Activated CD4-positive, alpha-beta memory T cell treated with anti-CD3 and anti-CD28 coated beads, Interleukin-2, amount 10 ng/mL, durations not matched to agents 7 days and 5 days (primary cell): ENCODE data around the gene NTN5. TPM values are rescaled to one million over a fixed set of nuclear protein-coding genes. Genes with fewer than 3 reads are reported as not detected.
A peak's percentile ranks its signal among the peaks of the same experiment; 100 is the strongest.
"Not testable (repeated sequence)": the region's sequence is repeated elsewhere in the genome, so short reads cannot be mapped to it uniquely, and the experiment has no call there.

Source experiments
- CTCF ChIA-PET: fragments of 350-600 bp; sonication (Branson Sonifier 250); formaldehyde crosslinking; loops from one replicate; lab custom pipeline; 2021; ENCODE audit warnings: antibody characterized with exemption, inconsistent platforms; lab: Charles Lee
- POLR2A ChIA-PET: fragments of 350-600 bp; sonication (Branson Sonifier 250); formaldehyde crosslinking; loops from one replicate; lab custom pipeline; 2021; ENCODE audit warnings: antibody characterized with exemption; lab: Charles Lee
- DNase-seq: peaks from one replicate; pipeline ENCODE4 v3.0.0-alpha.2; 2020
- H3K27ac Mint-ChIP-seq: one replicate; pipeline ENCODE4 v1.8.0; 2021; ENCODE audit warnings: mild to moderate bottlenecking, mixed read lengths
- H3K27me3 Mint-ChIP-seq: one replicate; pipeline ENCODE4 v1.8.0; 2021; ENCODE audit warnings: mixed read lengths
- H3K36me3 Mint-ChIP-seq: one replicate; pipeline ENCODE4 v1.8.0; 2021; ENCODE audit warnings: low read depth, mixed read lengths
- H3K4me1 Mint-ChIP-seq: one replicate; pipeline ENCODE4 v1.8.0; 2021; ENCODE audit warnings: mixed read lengths
- H3K4me3 Mint-ChIP-seq: one replicate; pipeline ENCODE4 v1.8.0; 2021; ENCODE audit warnings: mild to moderate bottlenecking, mixed read lengths
- H3K9me3 Mint-ChIP-seq: one replicate; pipeline ENCODE4 v1.8.0; 2021; ENCODE audit warnings: mixed read lengths
- total RNA-seq, 2 experiments: library from RNA; stranded (reverse); gene quantifications; one replicate each; pipeline ENCODE4 v1.2.3, GENCODE V29; 2021

Gene NTN5
- total RNA-seq, 2 experiments from 2014 or later: 0.68 to 1.1 TPM

DNA sequence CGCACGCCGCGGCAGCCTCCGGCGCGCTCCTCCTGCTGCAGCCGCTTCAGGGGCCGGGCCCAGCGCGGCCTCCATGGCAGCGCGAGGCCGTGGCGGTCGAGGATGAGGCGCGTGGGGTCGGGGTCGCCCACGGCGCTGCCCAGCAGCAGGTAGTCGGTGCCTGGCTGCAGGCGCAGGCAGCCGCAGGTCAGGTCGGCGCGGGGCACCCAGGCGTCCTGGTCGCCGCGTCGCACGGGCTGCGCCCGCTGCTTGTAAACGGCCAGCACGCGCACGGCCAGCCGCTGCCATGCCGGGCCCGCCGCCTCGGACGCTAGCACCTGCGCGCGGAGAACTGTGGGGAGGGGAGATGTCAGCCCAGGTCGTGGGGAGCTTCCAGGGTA is 11.1 kb downstream of the NTN5 start:
- H3K27ac Mint-ChIP-seq: no peak overlapping the region
- H3K36me3 Mint-ChIP-seq: no peaks in the 10 kb centered on the region
- POLR2A ChIA-PET: no interaction called here
- peaks cover 8% of the 10 kb centered on the region for H3K27me3 Mint-ChIP-seq
- H3K9me3 Mint-ChIP-seq: no peaks in the 10 kb centered on the region
- DNase-seq: no peak
- peaks cover 17% of the 10 kb centered on the region for H3K4me1 Mint-ChIP-seq
- H3K4me3 Mint-ChIP-seq: no peak overlapping the region
- CTCF ChIA-PET: no interaction called here

DNA sequence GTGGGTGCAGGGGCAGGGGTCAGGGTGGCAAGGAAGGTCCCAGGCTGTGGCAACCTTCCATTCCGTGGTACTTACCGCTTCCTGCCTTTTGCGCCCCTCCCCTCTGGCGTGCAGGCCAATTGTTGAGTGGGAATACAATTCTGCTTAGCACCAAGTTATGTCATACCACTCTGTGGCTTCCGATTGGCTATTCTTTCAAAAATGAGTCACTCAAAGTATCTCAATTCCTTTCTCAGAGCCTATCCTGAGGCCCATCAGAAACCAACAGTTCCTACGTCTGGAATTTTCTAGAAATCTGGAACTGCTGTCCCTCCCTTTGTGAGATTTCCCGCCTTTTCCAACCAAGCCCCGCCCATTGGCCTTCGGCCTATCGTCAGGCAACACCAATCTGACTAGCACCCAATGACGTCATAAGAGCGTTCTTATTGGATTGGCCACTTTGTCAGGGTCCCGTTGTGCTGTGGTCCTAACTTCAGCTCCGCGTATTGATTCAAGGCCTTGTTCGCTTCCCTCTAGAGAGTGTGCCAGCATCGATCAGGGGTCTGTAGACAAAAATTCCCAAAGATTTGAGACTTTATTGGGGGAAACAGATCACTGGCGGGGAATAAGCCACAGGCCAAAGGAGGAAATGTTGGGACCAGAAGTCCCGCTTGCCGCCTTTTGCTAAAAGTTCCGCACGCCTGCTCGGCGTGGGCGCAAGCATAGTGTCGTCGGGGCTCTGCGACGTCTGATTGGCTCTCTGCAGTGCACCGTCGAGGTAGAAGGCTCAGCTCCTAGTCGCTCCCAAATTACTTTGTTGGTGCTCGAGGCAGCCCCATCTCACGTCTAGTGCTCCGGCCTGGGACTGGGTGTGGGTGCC is 11.7 kb downstream of the NTN5 start:
- ChIA-PET POLR2A (no interaction called here), CTCF (interaction anchor here (0.7 kb wide), 1 partner anchor 14 kb away, joined by 3 read pairs; no protein-coding TSS in a partner anchor)
- Mint-ChIP-seq H3K9me3 (no peaks in the 10 kb centered on the region), H3K4me3 (peak overlapping the region; percentile 38), H3K4me1 (peaks cover 17% of the 10 kb centered on the region), H3K27me3 (peaks cover 10% of the 10 kb centered on the region), H3K36me3 (no peaks in the 10 kb centered on the region), H3K27ac (peak overlapping the region; percentile 83)
- peak; percentile 85 for DNase-seq

DNA sequence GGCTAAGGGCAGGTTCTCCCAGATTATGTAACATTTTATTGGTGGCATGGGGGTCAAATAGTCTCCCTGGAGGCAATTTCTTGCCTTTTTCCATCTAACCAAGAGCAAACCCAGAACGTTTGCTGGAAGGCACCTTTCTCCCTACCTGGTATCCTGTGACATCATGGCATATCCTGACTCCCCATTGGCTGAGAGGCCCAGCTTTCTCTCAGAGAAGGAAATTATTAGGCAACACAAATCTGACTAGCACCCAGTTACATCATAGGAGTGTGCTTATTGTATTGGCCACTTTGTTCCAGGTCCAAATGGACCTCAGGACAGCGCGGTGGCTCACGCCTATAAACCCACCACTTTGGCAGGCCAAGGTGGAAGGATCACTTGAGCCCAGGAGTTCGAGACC is 13.0 kb downstream of the NTN5 start:
- ChIA-PET CTCF (no interaction called here), POLR2A (no interaction called here)
- Mint-ChIP-seq H3K36me3 (no peaks in the 10 kb centered on the region), H3K9me3 (no peaks in the 10 kb centered on the region), H3K27me3 (peaks cover 10% of the 10 kb centered on the region), H3K4me1 (peaks cover 17% of the 10 kb centered on the region), H3K27ac (no peak overlapping the region), H3K4me3 (no peak overlapping the region)
- DNase-seq: no peak

DNA sequence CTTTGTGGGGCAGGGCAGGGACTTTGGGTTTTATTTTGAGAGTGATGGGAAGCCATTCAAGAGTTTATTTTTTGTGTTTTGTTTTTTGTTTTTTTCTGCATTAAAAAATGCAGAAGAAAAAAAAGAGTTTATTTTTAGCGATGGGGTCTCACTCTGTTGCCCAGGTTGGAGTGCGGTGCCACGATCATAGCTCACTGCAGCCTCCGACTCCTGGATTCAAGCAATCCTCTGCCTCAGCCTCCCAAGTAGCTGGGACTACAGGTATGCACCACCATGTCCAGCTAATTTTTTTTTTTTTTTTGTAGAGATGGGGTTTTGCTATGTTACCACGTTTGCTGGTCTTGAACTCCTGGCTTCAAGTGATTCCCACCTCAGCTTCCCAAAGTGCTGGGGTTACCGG is 14.3 kb downstream of the NTN5 start:
- ChIA-PET POLR2A (no interaction called here), CTCF (interaction anchor here (1.1 to 2.5 kb wide), 3 partner anchors 13 to 184 kb away, joined by 3 to 8 read pairs (median 5); partner anchors contain the start of gene CA11)
- no peak overlapping the region for H3K4me3 Mint-ChIP-seq
- no peaks in the 10 kb centered on the region for H3K9me3 Mint-ChIP-seq
- H3K4me1 Mint-ChIP-seq: peaks cover 20% of the 10 kb centered on the region
- H3K36me3 Mint-ChIP-seq: no peaks in the 10 kb centered on the region
- peaks cover 10% of the 10 kb centered on the region for H3K27me3 Mint-ChIP-seq
- DNase-seq: no peak
- no peak overlapping the region for H3K27ac Mint-ChIP-seq

DNA sequence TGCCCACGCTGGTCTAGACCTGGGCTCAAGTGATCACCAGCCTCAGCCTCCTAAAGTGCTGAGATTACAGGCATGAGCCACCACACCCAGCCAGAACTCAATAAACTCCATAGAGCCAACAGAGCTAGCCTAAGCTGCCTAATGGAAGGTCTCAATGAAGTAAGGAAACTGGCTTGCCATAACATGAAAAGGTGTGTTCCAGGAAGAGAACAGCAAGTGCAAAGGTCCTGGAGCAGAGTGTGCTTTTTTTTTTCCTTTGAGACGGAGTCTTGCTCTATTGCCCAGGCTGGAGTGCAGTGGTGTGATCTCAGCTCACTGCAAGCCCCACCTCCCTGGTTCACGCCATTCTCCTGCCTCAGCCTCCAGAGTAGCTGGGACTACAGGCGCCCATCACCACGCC is 15.0 kb downstream of the NTN5 start:
- H3K4me3 Mint-ChIP-seq, H3K9me3 Mint-ChIP-seq, DNase-seq, H3K36me3 Mint-ChIP-seq, H3K27ac Mint-ChIP-seq: not testable (repeated sequence)
- CTCF ChIA-PET: interaction anchor here (1.9 to 2.5 kb wide), 2 partner anchors 12 to 18 kb away, joined by 5 to 8 read pairs; partner anchors contain the start of gene CA11
- POLR2A ChIA-PET: interaction anchor here (0.6 kb wide), 1 partner anchor 49 kb away, joined by 3 read pairs; no protein-coding TSS in a partner anchor
- H3K27me3 Mint-ChIP-seq: peaks cover 10% of the 10 kb centered on the region
- H3K4me1 Mint-ChIP-seq: peaks cover 22% of the 10 kb centered on the region

DNA sequence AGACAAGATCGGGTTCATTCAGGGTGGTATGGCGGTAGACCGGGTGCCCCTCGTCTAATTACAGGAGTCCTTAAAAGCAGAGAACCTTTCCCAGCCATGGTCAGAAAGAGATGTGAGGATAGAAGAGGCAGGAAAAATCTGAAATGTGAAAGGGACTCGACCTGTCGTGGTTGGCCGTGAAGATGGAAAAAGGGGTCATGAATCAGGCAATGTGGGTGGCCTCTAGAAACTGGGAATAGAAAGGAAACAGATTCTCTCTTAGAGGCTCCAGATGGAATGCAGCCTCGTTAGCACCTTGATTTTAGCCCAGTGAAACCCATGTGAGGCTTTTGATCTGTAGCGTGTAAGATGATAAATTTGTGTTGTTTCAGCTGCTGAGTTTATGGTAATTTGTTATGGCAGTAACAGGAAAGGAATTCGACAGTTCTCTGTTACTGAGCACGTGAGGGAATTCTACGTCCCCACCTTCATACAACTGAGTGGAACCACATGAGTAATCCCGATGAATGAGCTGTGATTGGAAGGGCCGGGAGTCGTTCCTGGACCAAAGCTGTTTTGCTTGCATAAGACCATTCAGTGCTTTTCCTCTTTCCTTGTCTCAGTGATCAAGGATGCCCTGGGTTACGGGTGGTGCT is 15.9 kb downstream of the NTN5 start:
- H3K36me3 Mint-ChIP-seq: no peaks in the 10 kb centered on the region
- ChIA-PET CTCF (interaction anchor here (0.6 to 2.5 kb wide), 2 partner anchors 18 to 185 kb away, joined by 4 to 8 read pairs; no protein-coding TSS in a partner anchor), POLR2A (no interaction called here)
- peaks cover 10% of the 10 kb centered on the region for H3K27me3 Mint-ChIP-seq
- H3K4me1 Mint-ChIP-seq: peaks cover 22% of the 10 kb centered on the region
- H3K27ac Mint-ChIP-seq: no peak overlapping the region
- H3K9me3 Mint-ChIP-seq: no peaks in the 10 kb centered on the region
- no peak overlapping the region for H3K4me3 Mint-ChIP-seq
- no peak for DNase-seq

DNA sequence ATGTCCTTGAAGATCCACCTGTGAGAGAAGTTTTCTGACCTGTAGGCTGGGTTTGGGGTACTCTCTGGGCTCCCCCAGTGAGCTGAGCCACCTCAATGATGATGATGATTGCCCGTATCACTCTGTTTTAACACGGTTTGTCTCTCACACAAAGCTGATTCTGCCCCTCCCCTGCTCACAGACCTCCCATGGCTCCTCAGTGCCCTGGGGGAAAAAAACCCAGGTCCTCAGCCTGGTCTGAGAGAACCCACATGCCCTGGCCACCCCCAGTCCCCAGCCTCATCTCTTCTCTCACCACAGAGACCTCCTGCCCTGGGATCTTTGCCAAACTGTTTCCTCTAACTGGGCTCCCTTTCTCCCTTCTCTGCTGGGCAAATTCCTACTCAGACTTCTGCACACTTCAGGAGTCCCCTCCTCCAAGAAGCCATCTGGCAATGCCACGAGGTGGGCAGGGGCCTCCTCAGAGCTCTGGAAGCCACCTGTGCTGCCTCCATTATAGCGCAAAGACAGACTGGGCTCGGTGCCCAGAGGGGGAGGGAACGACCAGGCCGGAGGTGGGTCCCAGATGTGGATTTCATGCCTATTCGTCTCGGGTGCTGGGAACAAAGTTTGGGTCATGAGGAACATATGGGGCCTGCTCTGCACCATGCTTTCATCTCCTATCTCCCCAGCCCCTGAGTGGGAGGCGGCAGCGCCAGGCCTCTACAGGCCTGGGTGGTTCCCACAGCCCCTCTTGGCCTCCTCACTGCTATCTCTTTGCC is 18.3 kb downstream of the NTN5 start:
- POLR2A ChIA-PET: no interaction called here

DNA sequence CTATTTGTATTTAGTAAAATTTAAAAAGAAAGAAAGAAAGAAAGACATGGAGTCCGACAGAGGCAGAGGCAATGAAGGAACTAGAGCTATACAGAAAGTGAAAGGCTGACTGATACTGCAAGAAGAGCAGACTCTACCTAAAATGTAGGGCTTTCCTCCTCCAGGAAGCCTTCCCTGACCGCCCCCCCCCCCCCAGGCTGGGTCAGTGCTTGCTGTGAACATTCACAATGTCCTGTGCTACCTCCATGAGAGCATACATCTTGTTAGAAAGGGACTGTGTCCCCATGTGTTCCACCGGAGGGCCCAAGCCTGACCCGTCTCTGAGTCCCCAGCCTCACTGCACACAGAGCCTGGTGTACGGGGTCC is 21.2 kb downstream of the NTN5 start:
- no peaks in the 10 kb centered on the region for H3K9me3 Mint-ChIP-seq
- H3K27ac Mint-ChIP-seq: no peak overlapping the region
- no peak overlapping the region for H3K4me3 Mint-ChIP-seq
- no peak for DNase-seq
- ChIA-PET CTCF (no interaction called here), POLR2A (no interaction called here)
- peaks cover 36% of the 10 kb centered on the region for H3K4me1 Mint-ChIP-seq
- peaks cover 2% of the 10 kb centered on the region for H3K27me3 Mint-ChIP-seq
- no peaks in the 10 kb centered on the region for H3K36me3 Mint-ChIP-seq

More for the DNA sequence above, 18.3 kb downstream of the NTN5 start:
- no peak overlapping the region for H3K4me3 Mint-ChIP-seq
- CTCF ChIA-PET: no interaction called here
- H3K27ac Mint-ChIP-seq: no peak overlapping the region
- DNase-seq: no peak
- no peaks in the 10 kb centered on the region for H3K9me3 Mint-ChIP-seq
- peaks cover 10% of the 10 kb centered on the region for H3K27me3 Mint-ChIP-seq
- H3K4me1 Mint-ChIP-seq: peaks cover 20% of the 10 kb centered on the region
- H3K36me3 Mint-ChIP-seq: no peaks in the 10 kb centered on the region

DNA sequence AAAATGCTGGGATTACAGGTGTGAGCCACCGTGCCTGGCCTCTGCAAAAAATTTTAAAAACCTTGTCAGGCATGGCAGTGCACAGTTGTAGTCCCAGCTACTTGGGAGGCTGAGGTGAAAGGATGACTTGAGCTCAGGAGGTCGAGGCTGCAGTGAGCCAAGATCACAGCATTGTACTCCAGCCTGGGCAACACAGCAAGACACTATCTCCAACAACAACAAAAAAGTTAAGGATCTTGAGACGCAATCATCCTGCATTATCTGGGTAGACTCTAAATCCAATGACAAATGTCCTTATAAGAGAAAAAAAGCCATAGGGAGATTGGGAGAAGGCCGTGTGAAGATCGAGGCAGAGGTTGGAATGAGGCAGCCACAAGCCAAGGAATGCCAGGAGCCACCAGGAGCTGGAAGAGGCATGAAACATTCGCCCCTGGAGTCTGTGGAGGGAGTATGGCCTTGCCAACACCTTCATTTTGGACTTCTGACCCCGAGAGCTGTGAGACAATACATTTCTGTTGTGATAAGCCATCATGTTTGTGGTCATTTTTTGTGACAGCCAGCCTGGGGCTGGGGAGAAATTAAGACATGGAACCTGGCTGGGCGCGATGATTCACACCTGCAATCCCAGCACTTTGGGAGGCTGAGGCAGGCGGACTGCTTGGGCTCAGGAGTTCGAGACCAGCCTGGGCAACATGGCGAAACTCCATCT is 21.7 kb downstream of the NTN5 start:
- H3K36me3 Mint-ChIP-seq: no peaks in the 10 kb centered on the region
- H3K27ac Mint-ChIP-seq: no peak overlapping the region
- POLR2A ChIA-PET: no interaction called here

DNA sequence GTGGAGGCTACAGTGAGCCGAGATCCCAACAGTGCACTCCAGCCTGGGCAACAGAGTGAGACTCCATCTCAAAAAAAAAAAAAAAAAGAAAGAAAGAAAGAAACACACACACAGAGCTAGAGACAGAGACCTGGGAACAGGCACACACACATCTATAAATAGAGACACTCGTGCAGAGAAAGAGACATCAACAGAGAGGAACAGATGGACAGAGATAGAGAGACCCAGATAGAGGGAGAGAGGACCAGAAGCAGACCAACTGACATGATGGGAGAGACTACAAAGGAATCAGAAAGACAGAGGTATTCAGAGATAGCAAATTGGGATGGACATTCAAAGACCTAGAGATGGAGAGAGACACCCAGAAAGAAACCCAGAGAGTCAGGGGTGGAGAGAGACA is 24.7 kb downstream of the NTN5 start:
- H3K27ac Mint-ChIP-seq: peak overlapping the region; percentile 11
- H3K9me3 Mint-ChIP-seq: no peaks in the 10 kb centered on the region
- DNase-seq: no peak
- H3K36me3 Mint-ChIP-seq: no peaks in the 10 kb centered on the region
- peaks cover 6% of the 10 kb centered on the region for H3K27me3 Mint-ChIP-seq
- POLR2A ChIA-PET: no interaction called here
- CTCF ChIA-PET: interaction anchor here (0.7 kb wide), 2 partner anchors 182 to 1342 kb away, joined by 3 read pairs; no protein-coding TSS in a partner anchor
- H3K4me1 Mint-ChIP-seq: peaks cover 52% of the 10 kb centered on the region
- H3K4me3 Mint-ChIP-seq: no peak overlapping the region

More for the DNA sequence above, 21.7 kb downstream of the NTN5 start:
- Mint-ChIP-seq H3K4me3 (no peak overlapping the region), H3K4me1 (peaks cover 39% of the 10 kb centered on the region), H3K27me3 (peaks cover under 1% of the 10 kb centered on the region), H3K9me3 (no peaks in the 10 kb centered on the region)
- no peak for DNase-seq
- CTCF ChIA-PET: no interaction called here

DNA sequence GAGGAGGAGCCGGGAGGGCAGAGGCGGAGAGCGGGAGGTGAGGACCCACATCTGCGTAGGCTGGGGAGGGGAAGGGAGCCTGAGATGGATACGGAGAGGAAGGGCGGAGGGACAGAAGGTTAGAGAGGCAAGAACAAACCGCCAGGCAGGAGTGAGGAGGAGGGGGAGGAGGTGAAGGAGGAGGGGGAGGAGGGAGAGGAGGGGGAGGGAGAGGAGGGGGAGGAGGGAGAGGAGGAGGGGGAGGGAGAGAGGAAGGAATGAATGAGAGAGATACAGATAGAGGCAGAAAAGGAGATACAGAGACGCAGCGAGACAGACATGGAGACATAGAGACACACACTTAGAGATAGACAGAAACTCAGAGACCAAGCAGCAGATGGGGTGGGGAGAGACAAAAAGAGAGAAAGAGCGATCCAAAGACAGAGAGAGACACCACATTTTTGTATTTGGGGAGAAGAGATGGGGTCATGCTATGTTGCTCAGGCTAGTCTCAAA is 26.0 kb downstream of the NTN5 start:
- CTCF ChIA-PET: interaction anchor here (1.0 to 2.2 kb wide), 3 partner anchors 13 to 347 kb away, joined by 3 to 9 read pairs (median 5); partner anchors contain the start of genes GYS1 and RUVBL2
- H3K27me3 Mint-ChIP-seq: peaks cover 6% of the 10 kb centered on the region
- H3K27ac Mint-ChIP-seq: peak overlapping the region; percentile 9
- no peaks in the 10 kb centered on the region for H3K9me3 Mint-ChIP-seq
- POLR2A ChIA-PET: interaction anchor here (1.0 to 2.7 kb wide), 6 partner anchors 9 to 324 kb away, joined by 3 to 15 read pairs (median 4); partner anchors contain the start of gene DBP
- no peaks in the 10 kb centered on the region for H3K36me3 Mint-ChIP-seq
- H3K4me1 Mint-ChIP-seq: peaks cover 46% of the 10 kb centered on the region
- H3K4me3 Mint-ChIP-seq: peak overlapping the region; percentile 53
- no peak for DNase-seq
